Activated CD8-positive, alpha-beta memory T cell treated with anti-CD3 and anti-CD28 coated beads, Interleukin-2, amount 50 U/mL, for 24 hours (primary cell): ENCODE measurements around the gene TNNI3K.

Experiments used
- DNase-seq: peaks from one replicate; pipeline ENCODE4 v3.0.0-alpha.2; 2020; ENCODE audit errors: extremely low read depth

Gene TNNI3K

GRCh38 chr1:74502858-74503257 is 267.7 kb downstream of the TNNI3K start:
- no peak for DNase-seq

GRCh38 chr1:74504125-74504932 is 269.1 kb downstream of the TNNI3K start:
- DNase-seq: peak; percentile 10

- no peak for DNase-seq
Measured at GRCh38 chr1:74504933-74505512, 269.8 kb downstream of the TNNI3K start.

- no peak for DNase-seq
Measured at GRCh38 chr1:74505928-74506710, 270.9 kb downstream of the TNNI3K start.

GRCh38 chr1:74508449-74508848 is 273.3 kb downstream of the TNNI3K start:
- no peak for DNase-seq

- DNase-seq: no peak
Measured at GRCh38 chr1:74512170-74512915, 277.2 kb downstream of the TNNI3K start, which contains the start of gene LRRC53. Gene LRRC53, minus strand, starts transcription at chr1:74512611. Its CDS starts 29,262 bp downstream, at chr1:74483349.

- no peak for DNase-seq
Measured at GRCh38 chr1:74513411-74514300, 278.5 kb downstream of the TNNI3K start.

- no peak for DNase-seq
Measured at GRCh38 chr1:74517599-74518051, 282.4 kb downstream of the TNNI3K start.

GRCh38 chr1:74522148-74522547 is 287.0 kb downstream of the TNNI3K start:
- DNase-seq: no peak

- no peak for DNase-seq
Measured at GRCh38 chr1:74523873-74524480, 288.8 kb downstream of the TNNI3K start.

- no peak for DNase-seq
Measured at GRCh38 chr1:74526708-74527107, 291.5 kb downstream of the TNNI3K start.

- no peak for DNase-seq
Measured at GRCh38 chr1:74528123-74528522, 292.9 kb downstream of the TNNI3K start.

GRCh38 chr1:74530892-74531291 is 295.7 kb downstream of the TNNI3K start:
- DNase-seq: no peak

GRCh38 chr1:74531796-74532195 is 296.6 kb downstream of the TNNI3K start:
- no peak for DNase-seq

- DNase-seq: no peak
Measured at GRCh38 chr1:74534241-74534640, 299.1 kb downstream of the TNNI3K start.

- DNase-seq: no peak
Measured at GRCh38 chr1:74545821-74546220, 310.6 kb downstream of the TNNI3K start.

GRCh38 chr1:74548961-74549750 is 314.0 kb downstream of the TNNI3K start:
- no peak for DNase-seq

- DNase-seq: no peak
Measured at GRCh38 chr1:74549932-74550331, 314.7 kb downstream of the TNNI3K start.

- DNase-seq: no peak
Measured at GRCh38 chr1:74570797-74571492, 335.8 kb downstream of the TNNI3K start.
